Measurements from ENCODE around the gene XPR1. TPM values are rescaled to one million over a fixed set of nuclear protein-coding genes. Genes with fewer than 3 reads are reported as not detected.
A peak's percentile ranks its signal among the peaks of the same experiment; 100 is the strongest.

Gene XPR1
- total RNA-seq, 1 experiment from 2014 or later = 16.8 TPM

- TF ChIP-seq, protein P1, sequence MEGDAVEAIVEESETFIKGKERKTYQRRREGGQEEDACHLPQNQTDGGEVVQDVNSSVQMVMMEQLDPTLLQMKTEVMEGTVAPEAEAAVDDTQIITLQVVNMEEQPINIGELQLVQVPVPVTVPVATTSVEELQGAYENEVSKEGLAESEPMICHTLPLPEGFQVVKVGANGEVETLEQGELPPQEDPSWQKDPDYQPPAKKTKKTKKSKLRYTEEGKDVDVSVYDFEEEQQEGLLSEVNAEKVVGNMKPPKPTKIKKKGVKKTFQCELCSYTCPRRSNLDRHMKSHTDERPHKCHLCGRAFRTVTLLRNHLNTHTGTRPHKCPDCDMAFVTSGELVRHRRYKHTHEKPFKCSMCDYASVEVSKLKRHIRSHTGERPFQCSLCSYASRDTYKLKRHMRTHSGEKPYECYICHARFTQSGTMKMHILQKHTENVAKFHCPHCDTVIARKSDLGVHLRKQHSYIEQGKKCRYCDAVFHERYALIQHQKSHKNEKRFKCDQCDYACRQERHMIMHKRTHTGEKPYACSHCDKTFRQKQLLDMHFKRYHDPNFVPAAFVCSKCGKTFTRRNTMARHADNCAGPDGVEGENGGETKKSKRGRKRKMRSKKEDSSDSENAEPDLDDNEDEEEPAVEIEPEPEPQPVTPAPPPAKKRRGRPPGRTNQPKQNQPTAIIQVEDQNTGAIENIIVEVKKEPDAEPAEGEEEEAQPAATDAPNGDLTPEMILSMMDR (conservative IDR thresholded peaks at IDR 0.05) = no peak
- TF ChIP-seq EZH2 (IDR thresholded peaks at IDR 0.05; ENCODE audit: low read depth) = no peak
- H3K4me3 ChIP-seq = no peak overlapping the region
- H3K36me3 ChIP-seq (ENCODE audit: low read depth) = no peaks in the 10 kb centered on the region
- no peaks in the 10 kb centered on the region for H3K9me2 ChIP-seq (ENCODE audit: insufficient read depth)
- no peaks in the 10 kb centered on the region for H3K27me3 ChIP-seq (ENCODE audit: insufficient read depth, low read depth)
- ChIA-PET CTCF (interaction anchor here (0.6 kb wide), 1 partner anchor 119 kb away, joined by 6 read pairs; no protein-coding TSS in a partner anchor), POLR2A (ENCODE audit: unreplicated experiment) (no interaction called here)
- no TSS peak for BruUV-seq (replicated peaks)
- H3K9me3 ChIP-seq (ENCODE audit: insufficient read depth, low read depth) = no peaks in the 10 kb centered on the region
- intact Hi-C loops (cut with micrococcal nuclease; ENCODE audit: unreplicated experiment) = no loop called here
- DNase-seq = no peak
- H3F3A ChIP-seq (ENCODE audit: insufficient read depth, low read depth) = no peaks in the 10 kb centered on the region
- H3K4me1 ChIP-seq (replicated peaks; ENCODE audit: insufficient read depth) = no peaks in the 10 kb centered on the region
- H4K20me1 ChIP-seq (ENCODE audit: insufficient read depth) = no peaks in the 10 kb centered on the region
- H2AFZ ChIP-seq = no peak overlapping the region
- H3K4me2 ChIP-seq = no peak overlapping the region
- no peak overlapping the region for H3K27ac ChIP-seq
- no peaks in the 10 kb centered on the region for H3K79me2 ChIP-seq (ENCODE audit: low read depth)
Measured at GRCh38 chr1:180620581-180620980, 11.2 kb upstream of the XPR1 start.

DNA sequence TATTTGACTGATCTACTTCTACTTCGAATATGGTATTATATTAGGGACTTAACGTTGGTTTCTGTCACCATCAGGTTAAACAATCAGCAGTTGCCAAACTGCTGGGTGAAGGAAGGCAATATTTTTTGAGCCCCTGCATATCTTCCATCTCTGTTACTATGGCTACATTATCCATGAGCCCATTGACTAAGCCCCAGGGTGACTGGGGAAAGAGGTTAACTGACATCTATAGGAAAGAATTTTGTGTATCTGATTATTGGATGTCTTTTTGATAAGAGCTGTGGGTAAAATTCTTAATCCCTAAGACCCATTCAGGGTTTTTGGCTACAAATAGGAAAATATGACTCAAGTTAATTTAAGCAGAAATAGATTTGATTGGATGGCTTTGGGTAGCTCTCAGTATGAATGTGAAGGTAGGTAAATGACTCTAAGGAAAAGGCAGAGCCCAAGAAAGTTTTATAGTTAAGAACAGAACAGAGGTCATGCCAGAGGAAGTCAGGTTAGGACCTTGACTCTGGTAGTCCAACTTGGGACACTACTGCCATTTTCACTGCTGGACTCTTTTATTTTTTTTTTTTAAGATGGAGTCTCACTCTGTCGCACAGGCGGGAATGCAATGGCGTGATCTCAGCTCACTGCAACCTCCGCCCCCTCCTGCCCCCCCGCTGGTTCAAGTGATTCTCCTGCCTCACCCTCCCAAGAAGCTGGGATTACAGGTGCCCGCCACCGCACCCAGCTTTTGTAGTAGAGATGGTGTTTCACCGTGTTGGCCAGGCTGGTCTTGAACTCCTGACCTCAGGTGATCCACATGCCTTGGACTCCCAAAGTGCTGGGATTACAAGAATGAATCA is 8.9 kb upstream of the XPR1 start:
- CTCF ChIA-PET = interaction anchor here (0.7 kb wide), 1 partner anchor 93 kb away, joined by 3 read pairs; no protein-coding TSS in a partner anchor
- POLR2A ChIA-PET (ENCODE audit: unreplicated experiment) = no interaction called here
- H4K20me1 ChIP-seq (ENCODE audit: insufficient read depth) = no peaks in the 10 kb centered on the region
- H3K27me3 ChIP-seq (ENCODE audit: insufficient read depth, low read depth) = no peaks in the 10 kb centered on the region
- no peaks in the 10 kb centered on the region for H3K79me2 ChIP-seq (ENCODE audit: low read depth)
- no peaks in the 10 kb centered on the region for H3K9me2 ChIP-seq (ENCODE audit: insufficient read depth)
- no peaks in the 10 kb centered on the region for H3K36me3 ChIP-seq (ENCODE audit: low read depth)
- H3K4me2 ChIP-seq = no peak overlapping the region
- TF ChIP-seq, protein P1 (conservative IDR thresholded peaks at IDR 0.05) = no peak
- no peak for TF ChIP-seq EZH2 (IDR thresholded peaks at IDR 0.05; ENCODE audit: low read depth)
- H3K4me3 ChIP-seq = no peak overlapping the region
- no peak overlapping the region for H3K27ac ChIP-seq
- H2AFZ ChIP-seq = no peak overlapping the region
- H3K4me1 ChIP-seq (replicated peaks; ENCODE audit: insufficient read depth) = no peaks in the 10 kb centered on the region
- BruUV-seq (replicated peaks) = no TSS peak
- no peaks in the 10 kb centered on the region for H3F3A ChIP-seq (ENCODE audit: insufficient read depth, low read depth)
- H3K9me3 ChIP-seq (ENCODE audit: insufficient read depth, low read depth) = no peaks in the 10 kb centered on the region
- intact Hi-C loops (cut with micrococcal nuclease; ENCODE audit: unreplicated experiment) = no loop called here
- no peak for DNase-seq

GRCh38 chr1:180623579-180624347 is 8.1 kb upstream of the XPR1 start:
- DNase-seq = no peak
- no peaks in the 10 kb centered on the region for H3K9me3 ChIP-seq (ENCODE audit: insufficient read depth, low read depth)

More at GRCh38 chr1:180623579-180624347, 8.1 kb upstream of the XPR1 start:
- no peaks in the 10 kb centered on the region for H3K36me3 ChIP-seq (ENCODE audit: low read depth)
- H2AFZ ChIP-seq = no peak overlapping the region
- H3K9me2 ChIP-seq (ENCODE audit: insufficient read depth) = no peaks in the 10 kb centered on the region
- ChIA-PET CTCF (interaction anchor here (0.6 kb wide), 1 partner anchor 43 kb away, joined by 3 read pairs; no protein-coding TSS in a partner anchor), POLR2A (ENCODE audit: unreplicated experiment) (no interaction called here)
- no peaks in the 10 kb centered on the region for H3K79me2 ChIP-seq (ENCODE audit: low read depth)
- no peak overlapping the region for H3K4me2 ChIP-seq
- H3K27me3 ChIP-seq (ENCODE audit: insufficient read depth, low read depth) = no peaks in the 10 kb centered on the region
- H3F3A ChIP-seq (ENCODE audit: insufficient read depth, low read depth) = no peaks in the 10 kb centered on the region
- no peaks in the 10 kb centered on the region for H4K20me1 ChIP-seq (ENCODE audit: insufficient read depth)
- TF ChIP-seq, protein P1 (conservative IDR thresholded peaks at IDR 0.05) = peak; percentile 45; the same call in 1 of the 2 replicates
- TF ChIP-seq EZH2 (IDR thresholded peaks at IDR 0.05; ENCODE audit: low read depth) = no peak
- BruUV-seq (replicated peaks) = no TSS peak
- intact Hi-C loops (cut with micrococcal nuclease; ENCODE audit: unreplicated experiment) = no loop called here
- H3K4me3 ChIP-seq = no peak overlapping the region
- no peak overlapping the region for H3K27ac ChIP-seq
- H3K4me1 ChIP-seq (replicated peaks; ENCODE audit: insufficient read depth) = no peaks in the 10 kb centered on the region

All from PC-9 (cell line).